Activated T-cell treated with anti-CD3 and anti-CD28 coated beads for 1 hour (primary cell): ENCODE data around the gene KCNJ9.
"Not testable (repeated sequence)": the region's sequence is repeated elsewhere in the genome, so short reads cannot be mapped to it uniquely, and the experiment has no call there.

Source experiments
- DNase-seq: peaks from one replicate; pipeline ENCODE4 v3.0.0-alpha.2; 2020; ENCODE audit warnings: low read depth

KCNJ9 gene

GRCh38 chr1:160125746-160126145 lies 44.4 kb downstream of the KCNJ9 start:
- no peak for DNase-seq

DNA sequence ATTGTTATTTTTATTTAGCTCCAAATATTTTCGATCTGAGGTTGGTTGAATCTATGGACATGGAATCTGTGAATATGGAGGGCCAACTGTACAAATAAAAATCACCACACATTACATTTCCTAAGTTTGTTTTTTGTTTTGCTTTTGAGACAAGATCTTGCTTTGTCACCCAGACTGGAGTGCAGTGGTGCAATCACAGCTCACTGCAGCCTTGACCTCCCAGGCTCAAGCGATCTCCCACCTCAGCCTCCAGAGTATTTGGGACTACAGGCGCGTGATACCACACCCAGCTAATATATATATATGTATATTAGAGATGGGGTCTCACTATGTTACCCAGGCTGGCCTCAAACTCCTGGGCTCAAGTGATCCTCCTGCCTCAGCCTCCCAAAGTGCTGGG lies 45.0 kb downstream of the KCNJ9 start:
- DNase-seq = not testable (repeated sequence)

- DNase-seq = no peak
Measured at GRCh38 chr1:160127381-160127780, 46.0 kb downstream of the KCNJ9 start.

DNA sequence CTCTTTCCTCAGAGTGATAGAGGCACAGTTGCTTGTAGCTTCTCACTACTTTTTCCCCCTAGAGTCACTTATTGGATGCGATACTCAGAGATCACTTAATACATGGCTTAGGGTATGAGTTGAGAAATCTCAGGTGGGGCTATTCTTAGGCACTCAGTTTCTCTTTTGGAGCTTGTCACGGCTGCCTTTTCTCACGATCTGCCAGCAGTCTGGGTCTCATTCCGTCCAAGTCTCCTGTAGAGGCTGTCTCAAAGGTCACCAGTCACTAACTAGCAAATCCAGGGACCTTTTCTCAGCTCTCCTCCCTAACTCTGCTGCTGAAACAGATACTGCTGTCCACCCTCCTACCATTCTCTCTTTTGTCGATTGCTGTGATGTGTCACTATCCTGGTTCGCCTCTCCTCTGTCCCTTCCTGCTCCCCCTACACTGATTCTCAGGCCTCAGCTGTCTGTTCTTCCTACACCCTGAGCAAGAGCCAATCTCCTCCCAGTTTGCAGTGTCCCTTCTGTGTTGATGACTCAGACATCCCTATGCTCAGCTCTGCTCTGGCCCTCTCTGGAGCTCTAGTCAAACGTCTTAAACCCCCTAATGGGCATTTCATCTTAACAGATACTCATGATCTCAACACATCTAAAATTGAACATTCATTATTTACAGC lies 46.7 kb downstream of the KCNJ9 start:
- no peak for DNase-seq

- no peak for DNase-seq
Measured at GRCh38 chr1:160128636-160129035, 47.3 kb downstream of the KCNJ9 start.

DNA sequence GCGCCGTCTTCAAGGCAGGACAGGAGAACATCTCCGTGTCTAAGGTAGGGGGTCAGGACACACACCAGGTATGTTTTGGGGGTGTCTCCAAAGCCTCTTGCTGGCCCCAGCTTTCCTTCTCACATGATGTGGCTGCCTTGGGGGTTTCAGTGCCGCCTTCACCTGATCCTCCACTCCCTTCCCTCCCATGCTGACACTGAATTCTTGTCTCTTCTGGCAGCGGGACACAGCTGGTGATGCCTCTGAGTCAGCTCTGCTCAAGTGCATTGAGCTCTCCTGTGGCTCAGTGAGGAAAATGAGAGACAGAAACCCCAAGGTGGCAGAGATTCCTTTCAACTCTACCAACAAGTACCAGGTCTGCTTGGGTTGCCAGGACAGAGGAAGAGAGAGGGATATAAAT lies 47.7 kb downstream of the KCNJ9 start:
- DNase-seq = no peak

DNA sequence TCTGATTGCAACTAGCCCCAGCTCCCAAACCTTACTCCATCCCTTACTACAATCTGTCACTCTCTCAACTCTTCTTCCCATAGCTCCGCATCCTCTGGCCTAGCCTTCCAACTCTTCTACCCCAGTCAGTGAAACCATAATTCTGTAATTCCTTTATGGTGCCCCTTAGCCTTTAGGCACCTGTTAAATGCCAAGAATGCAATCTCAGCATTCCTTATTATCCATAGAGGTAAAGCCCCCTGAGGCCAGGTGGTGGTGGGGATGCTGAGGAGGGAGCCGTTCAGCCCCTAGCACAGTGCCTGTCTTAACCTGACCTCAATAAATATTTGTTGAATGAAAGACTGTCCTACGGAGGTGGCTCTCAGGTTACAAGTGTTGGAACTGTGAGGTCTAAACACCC lies 48.2 kb downstream of the KCNJ9 start:
- DNase-seq = no peak

- DNase-seq = no peak
Measured at GRCh38 chr1:160129966-160130365, 48.6 kb downstream of the KCNJ9 start.

DNA sequence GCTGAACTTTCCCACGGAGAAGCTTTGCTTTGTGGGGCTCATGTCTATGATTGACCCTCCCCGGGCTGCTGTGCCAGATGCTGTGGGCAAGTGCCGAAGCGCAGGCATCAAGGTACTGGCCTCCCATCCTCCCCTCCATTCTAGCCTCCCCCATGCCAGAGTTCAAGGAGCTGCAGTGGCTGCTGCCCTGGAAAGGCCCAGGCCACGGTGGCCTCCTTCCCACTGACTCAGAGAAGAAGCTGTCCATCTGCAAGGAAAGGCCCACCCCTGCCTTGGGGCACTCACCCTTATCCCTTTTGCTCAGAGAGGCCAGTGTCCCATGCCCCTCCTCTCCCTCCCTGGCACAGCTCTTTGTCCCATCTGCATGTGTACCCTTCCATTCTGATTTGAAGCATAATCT lies 49.1 kb downstream of the KCNJ9 start:
- DNase-seq = no peak

GRCh38 chr1:160130939-160131338 lies 49.6 kb downstream of the KCNJ9 start:
- no peak for DNase-seq

GRCh38 chr1:160131803-160132565 lies 50.6 kb downstream of the KCNJ9 start:
- DNase-seq = no peak

DNA sequence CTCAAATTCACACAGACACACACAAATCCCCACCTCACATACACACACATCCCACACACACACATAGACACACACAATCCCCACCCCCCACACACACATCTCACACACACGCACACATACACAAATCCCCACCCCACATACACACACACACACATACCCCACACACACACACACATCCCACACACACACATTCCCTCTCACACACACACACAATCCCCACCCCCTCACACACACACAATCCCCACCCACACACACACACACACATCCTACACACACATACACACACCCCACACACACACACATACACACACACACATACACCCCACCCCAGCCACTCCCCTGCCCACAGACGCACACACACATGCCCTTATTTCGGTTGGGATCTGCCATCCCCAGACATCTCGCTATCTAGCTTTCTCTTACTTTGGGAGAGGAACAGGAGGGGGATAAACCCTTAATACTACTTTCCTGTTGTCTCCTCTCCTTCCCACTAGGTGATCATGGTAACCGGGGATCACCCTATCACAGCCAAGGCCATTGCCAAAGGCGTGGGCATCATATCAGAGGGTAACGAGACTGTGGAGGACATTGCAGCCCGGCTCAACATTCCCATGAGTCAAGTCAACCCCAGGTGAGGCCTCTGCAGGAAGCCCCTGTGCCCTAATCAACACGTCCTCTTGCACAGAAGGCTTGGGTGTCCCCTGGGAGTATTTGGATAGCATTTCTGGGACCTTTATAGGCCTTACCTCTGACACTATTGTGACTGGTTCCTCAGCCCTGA lies 52.8 kb downstream of the KCNJ9 start:
- DNase-seq = no peak

DNA sequence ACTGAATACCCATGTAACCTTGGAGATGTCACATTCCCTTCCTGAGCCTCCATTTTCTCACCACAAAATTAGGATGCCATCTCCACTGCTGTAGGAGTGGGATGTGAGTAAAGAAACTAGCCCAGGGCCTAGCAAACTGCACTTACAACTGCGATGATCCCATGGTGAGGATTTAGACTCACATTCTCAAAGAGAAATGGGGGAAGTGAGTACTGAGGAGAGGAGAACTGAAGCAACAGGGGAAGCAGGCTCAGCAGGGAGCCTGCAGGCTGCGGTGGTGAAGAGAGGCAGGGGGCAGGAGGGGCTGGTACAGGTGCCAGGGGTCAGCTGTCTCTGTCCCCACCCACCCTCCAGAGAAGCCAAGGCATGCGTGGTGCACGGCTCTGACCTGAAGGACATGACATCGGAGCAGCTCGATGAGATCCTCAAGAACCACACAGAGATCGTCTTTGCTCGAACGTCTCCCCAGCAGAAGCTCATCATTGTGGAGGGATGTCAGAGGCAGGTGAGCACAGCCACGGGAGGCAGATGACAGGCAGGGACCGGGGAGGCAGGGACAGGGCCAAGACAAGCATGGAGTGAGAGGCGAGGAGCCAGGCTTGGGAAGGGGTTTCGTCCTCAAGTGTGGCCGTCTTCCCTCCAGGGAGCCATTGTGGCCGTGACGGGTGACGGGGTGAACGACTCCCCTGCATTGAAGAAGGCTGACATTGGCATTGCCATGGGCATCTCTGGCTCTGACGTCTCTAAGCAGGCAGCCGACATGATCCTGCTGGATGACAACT lies 53.6 kb downstream of the KCNJ9 start:
- DNase-seq = no peak

GRCh38 chr1:160136121-160136925 lies 55.0 kb downstream of the KCNJ9 start:
- DNase-seq = no peak

DNA sequence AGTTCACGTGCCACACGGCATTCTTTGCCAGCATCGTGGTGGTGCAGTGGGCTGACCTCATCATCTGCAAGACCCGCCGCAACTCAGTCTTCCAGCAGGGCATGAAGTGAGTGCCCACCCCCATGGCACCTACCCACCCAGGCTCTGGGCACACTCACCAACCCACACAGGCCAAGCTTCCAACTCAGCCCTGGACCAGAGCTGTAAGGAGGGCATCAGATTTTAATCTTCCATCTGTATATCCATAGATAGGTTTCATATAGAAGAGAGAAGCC lies 55.5 kb downstream of the KCNJ9 start:
- no peak for DNase-seq

DNA sequence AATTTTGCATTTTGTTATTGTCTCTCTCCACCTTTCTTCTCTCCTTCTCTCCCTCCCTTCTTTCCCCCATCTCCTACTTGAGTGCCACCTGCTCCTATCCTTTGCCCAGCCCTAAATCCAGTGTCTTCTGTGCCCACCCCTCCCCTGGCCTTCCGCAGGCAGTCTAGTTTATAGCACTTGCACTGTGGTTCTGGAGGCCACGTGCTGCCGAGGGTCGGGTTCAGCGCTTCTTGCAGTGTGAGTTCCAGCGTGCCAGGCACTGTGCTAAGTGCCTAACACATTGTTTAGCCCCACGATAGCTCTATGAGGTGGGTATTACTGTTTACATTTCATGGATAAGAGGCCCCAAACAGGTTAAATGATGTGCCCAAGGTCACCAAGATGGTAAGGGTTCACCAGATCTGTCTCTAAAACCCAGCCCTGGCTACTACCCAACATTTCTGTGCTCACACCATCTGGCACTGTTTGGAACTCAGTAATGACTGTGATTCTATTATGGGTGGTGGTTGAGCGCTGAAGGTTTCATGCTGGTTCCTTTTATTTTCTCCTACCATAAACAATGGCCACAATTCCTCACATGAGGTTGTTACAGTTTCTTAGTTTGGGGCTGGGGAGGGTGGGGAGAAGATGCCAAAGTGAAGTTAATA lies 56.0 kb downstream of the KCNJ9 start:
- no peak for DNase-seq

DNA sequence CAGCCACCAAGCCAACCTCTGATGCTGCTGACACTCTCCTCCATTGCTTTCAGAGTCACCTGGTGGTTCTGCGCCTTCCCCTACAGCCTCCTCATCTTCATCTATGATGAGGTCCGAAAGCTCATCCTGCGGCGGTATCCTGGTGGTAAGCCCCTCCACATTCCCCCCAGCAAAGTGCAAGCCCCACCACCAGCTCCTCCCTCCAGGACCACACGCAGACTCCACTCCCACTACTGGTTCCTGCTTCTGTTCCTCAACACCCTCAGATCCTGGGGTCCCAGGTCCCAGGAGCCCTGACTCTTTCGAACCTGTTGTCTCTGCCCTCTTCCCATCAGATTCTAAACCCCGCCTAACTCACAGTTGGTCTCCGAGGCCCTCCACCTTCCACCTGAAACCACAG lies 58.5 kb downstream of the KCNJ9 start:
- DNase-seq = no peak
